OCI-LY7 (cell line): ENCODE measurements around the gene TREML4.

ENCODE experiments used
- CTCF ChIP-seq: fragments of 200-600 bp; sonication (generic); conservative IDR thresholded peaks from 2 replicates; pipeline ENCODE4 v1.5.1; 2014; ENCODE audit warnings: mild to moderate bottlenecking, antibody characterized with exemption, low read length, moderate library complexity, mixed read lengths
- EZH2phosphoT487 ChIP-seq: fragments of 200-600 bp; sonication (generic); IDR thresholded peaks from 2 replicates; pipeline ENCODE4 v1.6.1; 2018; ENCODE audit warnings: low read depth, borderline replicate concordance, mild to moderate bottlenecking, mixed run types, antibody characterized with exemption, low read length, moderate library complexity, mixed read lengths

GRCh38 chr6:41181566-41181965 lies 46.6 kb upstream of the TREML4 start:
- TF ChIP-seq CTCF (no peak), EZH2phosphoT487 (no peak)
